ENCODE measurements around the gene SAE1.

DNA sequence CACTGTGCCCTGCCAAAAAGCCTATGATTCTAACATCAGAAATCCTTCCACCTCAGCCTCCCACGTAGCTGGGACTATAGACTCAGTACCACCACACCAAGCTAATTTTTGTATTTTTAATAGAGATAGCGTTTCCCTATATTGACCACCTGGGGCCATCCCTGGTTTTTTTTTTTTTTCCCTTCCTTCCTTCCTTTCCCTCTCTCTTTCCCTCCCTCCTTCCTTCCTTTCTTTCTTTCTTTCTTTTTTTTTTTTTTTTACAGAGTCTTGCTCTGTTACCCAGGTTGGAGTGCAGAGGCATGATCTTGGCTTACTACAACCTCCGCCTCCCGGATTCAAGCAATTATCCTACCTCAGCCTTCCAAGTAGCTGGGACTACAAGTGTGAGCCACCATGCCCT lies 1.1 kb upstream of the SAE1 start:
- TF ChIP-seq CTCF (IDR thresholded peaks at IDR 0.05) (no peak), POLR2AphosphoS5 (IDR thresholded peaks at IDR 0.05; ENCODE audit: low read depth, low read length) (no peak), SIN3A (IDR thresholded peaks at IDR 0.05; ENCODE audit: borderline replicate concordance, insufficient read depth, low read depth, low read length) (no peak), TCF7L2 (IDR thresholded peaks at IDR 0.05; ENCODE audit: low read depth, low read length) (no peak)
- TF ChIP-seq, protein P1, sequence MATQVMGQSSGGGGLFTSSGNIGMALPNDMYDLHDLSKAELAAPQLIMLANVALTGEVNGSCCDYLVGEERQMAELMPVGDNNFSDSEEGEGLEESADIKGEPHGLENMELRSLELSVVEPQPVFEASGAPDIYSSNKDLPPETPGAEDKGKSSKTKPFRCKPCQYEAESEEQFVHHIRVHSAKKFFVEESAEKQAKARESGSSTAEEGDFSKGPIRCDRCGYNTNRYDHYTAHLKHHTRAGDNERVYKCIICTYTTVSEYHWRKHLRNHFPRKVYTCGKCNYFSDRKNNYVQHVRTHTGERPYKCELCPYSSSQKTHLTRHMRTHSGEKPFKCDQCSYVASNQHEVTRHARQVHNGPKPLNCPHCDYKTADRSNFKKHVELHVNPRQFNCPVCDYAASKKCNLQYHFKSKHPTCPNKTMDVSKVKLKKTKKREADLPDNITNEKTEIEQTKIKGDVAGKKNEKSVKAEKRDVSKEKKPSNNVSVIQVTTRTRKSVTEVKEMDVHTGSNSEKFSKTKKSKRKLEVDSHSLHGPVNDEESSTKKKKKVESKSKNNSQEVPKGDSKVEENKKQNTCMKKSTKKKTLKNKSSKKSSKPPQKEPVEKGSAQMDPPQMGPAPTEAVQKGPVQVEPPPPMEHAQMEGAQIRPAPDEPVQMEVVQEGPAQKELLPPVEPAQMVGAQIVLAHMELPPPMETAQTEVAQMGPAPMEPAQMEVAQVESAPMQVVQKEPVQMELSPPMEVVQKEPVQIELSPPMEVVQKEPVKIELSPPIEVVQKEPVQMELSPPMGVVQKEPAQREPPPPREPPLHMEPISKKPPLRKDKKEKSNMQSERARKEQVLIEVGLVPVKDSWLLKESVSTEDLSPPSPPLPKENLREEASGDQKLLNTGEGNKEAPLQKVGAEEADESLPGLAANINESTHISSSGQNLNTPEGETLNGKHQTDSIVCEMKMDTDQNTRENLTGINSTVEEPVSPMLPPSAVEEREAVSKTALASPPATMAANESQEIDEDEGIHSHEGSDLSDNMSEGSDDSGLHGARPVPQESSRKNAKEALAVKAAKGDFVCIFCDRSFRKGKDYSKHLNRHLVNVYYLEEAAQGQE (IDR thresholded peaks at IDR 0.05; ENCODE audit: insufficient read depth in 1 of 2, low read depth in 2 of 2, low read length in 1 of 2), result no peak

Measured in Panc1 (cell line).